Gastrocnemius medialis (tissue), 4 donors: ENCODE measurements around the gene NME3. TPM values are rescaled to one million over a fixed set of nuclear protein-coding genes. Genes with fewer than 3 reads are reported as not detected.
"Not testable (repeated sequence)": the region's sequence is repeated elsewhere in the genome, so short reads cannot be mapped to it uniquely, and the experiment has no call there.

Source experiments
- ATAC-seq, 2 donors: fragments of 150-250 bp; one replicate each; pipeline ENCODE4 v1.9.1; 2016
- DNase-seq, 2 donors: peaks; one replicate each; pipeline ENCODE4 v3.0.0-alpha.2; 2019
- H3K27ac ChIP-seq, 4 donors: fragments of 200-600 bp; sonication (generic); 1 replicate in 1 of 4; 2 replicates in 3 of 4; pipeline ENCODE4 v1.5.1; 2016 to 2018; ENCODE audit warnings: mild to moderate bottlenecking in 2 of 4, moderate library complexity in 1 of 4
- H3K27me3 ChIP-seq, 3 donors: fragments of 200-600 bp; sonication (generic) in 2 of 3; 1 replicate in 1 of 3; 2 replicates in 2 of 3; pipeline versions ENCODE4 v1.5.1 to v1.6.0; 2016 to 2019; ENCODE audit warnings: mild to moderate bottlenecking in 1 of 3, moderate library complexity in 1 of 3
- H3K36me3 ChIP-seq, 2 donors: fragments of 200-600 bp; sonication (generic) in 1 of 2; one replicate each; pipeline ENCODE4 v1.5.1; 2017 to 2018
- H3K4me1 ChIP-seq, 2 donors: fragments of 200-600 bp; sonication (generic) in 1 of 2; one replicate each; pipeline ENCODE4 v1.5.1; 2016 to 2017; ENCODE audit warnings: mild to moderate bottlenecking in 2 of 2
- H3K4me3 ChIP-seq, 4 donors: fragments of 200-600 bp; sonication (generic) in 3 of 4; 1 replicate in 1 of 4; 2 replicates in 3 of 4; pipeline ENCODE4 v1.5.1; 2016 to 2019; ENCODE audit warnings: mild to moderate bottlenecking in 2 of 4
- H3K9me3 ChIP-seq, 3 donors: fragments of 200-600 bp; sonication (generic) in 2 of 3; 1 replicate in 1 of 3; 2 replicates in 2 of 3; pipeline ENCODE4 v1.5.1; 2016 to 2019
- POLR2A ChIP-seq, 2 donors: fragments of 450-650 bp; IDR thresholded peaks; one replicate each; pipeline ENCODE4 v1.6.1; 2017; ENCODE audit warnings: antibody characterized with exemption in 2 of 2, mild to moderate bottlenecking in 2 of 2, moderate library complexity in 2 of 2
- in situ Hi-C, 4 donors: fragments of 200-750 bp; cut with MboI; loops; one replicate each; pipeline versions ENCODE4 v1.15.0 to v1.8.0; 2017; ENCODE audit warnings: low sequenced_read_pairs in 4 of 4
- intact Hi-C: fragments of 100-400 bp; cut with DNase I; formaldehyde crosslinking; loops from one replicate; pipeline ENCODE4 v1.15.1; 2023; ENCODE audit warnings: low total_unique reads
- total RNA-seq, 4 donors: library from RNA; depleted of rRNA; stranded (reverse); fragments of >200 nt; gene quantifications; one replicate each; pipeline versions ENCODE4 v1.1.0 to v1.2.3, GENCODE V29; 2016
- TF ChIP-seq, protein P1 (sequence below), 5 experiments: fragments of 450-650 bp in 3 of 5; fragments of 200-600 bp in 2 of 5; sonication (generic) in 2 of 5; IDR thresholded peaks in 4 of 5; conservative IDR thresholded peaks in 1 of 5; 1 replicate in 4 of 5; 2 replicates in 1 of 5; pipeline ENCODE4 v1.5.1; 2016 to 2019; ENCODE audit warnings: antibody characterized with exemption in 5 of 5, mild to moderate bottlenecking in 3 of 5, moderate library complexity in 3 of 5

Gene NME3
- total RNA-seq, 4 donors from 2014 or later, result 18.1 to 41.4 (median 34.2) TPM

DNA sequence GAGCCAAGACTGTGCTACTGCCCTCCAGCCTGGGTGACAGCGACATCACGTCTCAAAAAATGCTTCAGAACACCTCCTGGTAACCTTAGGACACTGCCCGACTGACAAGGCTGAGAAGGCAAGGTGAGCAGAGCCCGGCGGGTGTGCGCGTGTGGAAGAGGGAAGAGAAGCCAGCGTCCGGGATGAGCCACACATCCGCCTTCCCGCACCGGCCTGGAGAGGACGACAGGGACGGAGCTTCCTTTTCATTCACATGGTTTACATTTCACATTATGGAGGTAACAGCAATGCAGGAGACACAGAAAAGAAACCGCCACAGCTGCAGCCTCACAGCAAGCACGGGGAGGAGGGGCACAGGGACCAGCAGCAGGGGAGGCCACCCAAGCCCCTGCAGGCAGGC, 38.8 kb upstream of the NME3 start:
- no peak for DNase-seq
- H3K27me3 ChIP-seq, result no peaks in the 10 kb centered on the region
- H3K4me1 ChIP-seq, result no peaks in the 10 kb centered on the region
- no peak for ATAC-seq
- no peaks in the 10 kb centered on the region for H3K9me3 ChIP-seq
- TF ChIP-seq, protein P1, sequence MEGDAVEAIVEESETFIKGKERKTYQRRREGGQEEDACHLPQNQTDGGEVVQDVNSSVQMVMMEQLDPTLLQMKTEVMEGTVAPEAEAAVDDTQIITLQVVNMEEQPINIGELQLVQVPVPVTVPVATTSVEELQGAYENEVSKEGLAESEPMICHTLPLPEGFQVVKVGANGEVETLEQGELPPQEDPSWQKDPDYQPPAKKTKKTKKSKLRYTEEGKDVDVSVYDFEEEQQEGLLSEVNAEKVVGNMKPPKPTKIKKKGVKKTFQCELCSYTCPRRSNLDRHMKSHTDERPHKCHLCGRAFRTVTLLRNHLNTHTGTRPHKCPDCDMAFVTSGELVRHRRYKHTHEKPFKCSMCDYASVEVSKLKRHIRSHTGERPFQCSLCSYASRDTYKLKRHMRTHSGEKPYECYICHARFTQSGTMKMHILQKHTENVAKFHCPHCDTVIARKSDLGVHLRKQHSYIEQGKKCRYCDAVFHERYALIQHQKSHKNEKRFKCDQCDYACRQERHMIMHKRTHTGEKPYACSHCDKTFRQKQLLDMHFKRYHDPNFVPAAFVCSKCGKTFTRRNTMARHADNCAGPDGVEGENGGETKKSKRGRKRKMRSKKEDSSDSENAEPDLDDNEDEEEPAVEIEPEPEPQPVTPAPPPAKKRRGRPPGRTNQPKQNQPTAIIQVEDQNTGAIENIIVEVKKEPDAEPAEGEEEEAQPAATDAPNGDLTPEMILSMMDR (IDR thresholded peaks at IDR 0.05 in 4 of 5, conservative IDR thresholded peaks at IDR 0.05 in 1 of 5), result no peak
- no peak for TF ChIP-seq POLR2A (IDR thresholded peaks at IDR 0.05)
- intact Hi-C loops (no loop called here), in situ Hi-C loops (no loop called here)
- no peak overlapping the region for H3K4me3 ChIP-seq
- no peak overlapping the region for H3K27ac ChIP-seq
- peaks cover 0 to 26% of the 10 kb centered on the region in 2 donors for H3K36me3 ChIP-seq

DNA sequence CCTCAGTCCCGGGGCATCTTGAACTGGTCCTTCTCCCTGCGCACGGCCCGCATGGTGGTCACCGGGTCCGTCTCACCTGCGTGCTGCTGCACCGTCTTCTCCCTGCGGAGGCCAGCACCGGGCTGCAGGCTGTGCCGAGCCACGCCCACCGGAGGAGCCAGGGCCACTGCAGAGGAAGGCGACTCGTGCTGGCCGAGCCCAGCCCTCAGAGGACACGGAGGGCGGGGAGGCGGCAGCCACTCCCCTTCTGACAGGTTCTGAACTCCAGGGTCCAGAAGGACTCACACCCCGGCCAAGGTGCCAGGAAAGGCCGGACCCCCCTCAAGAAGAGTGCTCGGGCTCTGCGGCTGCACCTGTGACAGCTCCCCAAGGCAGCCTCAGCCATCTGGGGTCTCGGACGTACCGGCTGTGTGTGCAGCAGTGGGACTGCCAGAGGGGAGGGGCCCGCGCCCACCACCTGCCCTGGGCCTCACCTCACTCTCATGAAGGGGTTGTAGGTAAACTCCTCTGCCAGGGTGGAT, 38.0 kb upstream of the NME3 start:
- ATAC-seq, result no peak
- Histone ChIP-seq H3K27me3 (no peaks in the 10 kb centered on the region), H3K4me3 (no peak overlapping the region), H3K27ac (no peak overlapping the region), H3K36me3 (peaks cover 0 to 26% of the 10 kb centered on the region in 2 donors), H3K9me3 (no peaks in the 10 kb centered on the region), H3K4me1 (no peaks in the 10 kb centered on the region)
- TF ChIP-seq, protein P1 (IDR thresholded peaks at IDR 0.05 in 4 of 5, conservative IDR thresholded peaks at IDR 0.05 in 1 of 5), result no peak
- TF ChIP-seq POLR2A (IDR thresholded peaks at IDR 0.05), result no peak
- in situ Hi-C loops (no loop called here), intact Hi-C loops (no loop called here)
- no peak for DNase-seq

DNA sequence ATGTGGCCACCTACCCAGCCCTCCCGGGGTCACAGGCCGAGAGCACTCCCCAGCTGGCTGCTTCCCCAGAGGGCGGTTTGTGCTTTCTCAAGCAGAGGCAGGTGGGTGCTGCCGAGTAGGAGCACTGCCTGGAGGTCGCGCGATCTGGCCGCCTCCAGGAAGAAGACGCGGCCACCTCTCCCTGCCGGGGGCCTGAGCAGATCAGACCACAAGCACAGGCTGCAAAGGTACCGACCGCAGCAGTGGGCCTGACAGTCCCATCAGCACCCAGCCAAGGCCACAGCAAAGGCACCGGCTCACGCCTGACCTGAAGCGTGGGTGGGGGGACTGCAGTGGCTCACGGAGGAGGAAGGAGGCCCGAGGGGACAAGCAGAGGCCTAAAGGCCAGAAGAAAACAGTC, 37.3 kb upstream of the NME3 start:
- in situ Hi-C loops (no loop called here), intact Hi-C loops (no loop called here)
- no peaks in the 10 kb centered on the region for H3K27me3 ChIP-seq
- H3K36me3 ChIP-seq, result peaks cover 0 to 26% of the 10 kb centered on the region in 2 donors
- TF ChIP-seq, protein P1 (IDR thresholded peaks at IDR 0.05 in 4 of 5, conservative IDR thresholded peaks at IDR 0.05 in 1 of 5), result no peak
- no peak for TF ChIP-seq POLR2A (IDR thresholded peaks at IDR 0.05)
- H3K4me3 ChIP-seq, result no peak overlapping the region
- no peak overlapping the region for H3K27ac ChIP-seq
- no peaks in the 10 kb centered on the region for H3K4me1 ChIP-seq
- ATAC-seq (no peak), DNase-seq (no peak)
- H3K9me3 ChIP-seq, result no peaks in the 10 kb centered on the region

DNA sequence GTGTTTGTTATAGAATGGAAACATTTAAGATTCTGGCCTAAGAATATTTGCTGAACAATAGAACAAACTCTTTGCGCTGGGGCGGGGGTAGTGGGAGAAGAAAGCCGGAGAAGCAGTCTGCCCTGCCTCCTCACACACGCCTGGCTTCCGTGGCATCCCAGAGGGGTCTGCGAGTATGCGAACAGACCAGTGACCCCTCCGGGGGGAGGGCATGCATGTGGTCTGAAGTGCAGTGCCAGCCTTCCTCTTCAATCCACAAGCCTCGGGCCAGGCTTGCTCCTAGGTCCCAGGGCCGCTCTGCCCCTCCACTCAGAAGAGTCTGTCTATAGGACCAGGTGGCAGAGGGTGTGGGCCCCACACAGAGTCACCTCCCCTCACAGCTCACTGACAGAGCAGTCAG, 36.3 kb upstream of the NME3 start:
- no peak for TF ChIP-seq POLR2A (IDR thresholded peaks at IDR 0.05)
- TF ChIP-seq, protein P1 (IDR thresholded peaks at IDR 0.05 in 4 of 5, conservative IDR thresholded peaks at IDR 0.05 in 1 of 5), result no peak
- no peak for ATAC-seq
- intact Hi-C loops (no loop called here), in situ Hi-C loops (no loop called here)
- Histone ChIP-seq H3K9me3 (no peaks in the 10 kb centered on the region), H3K4me1 (no peaks in the 10 kb centered on the region), H3K36me3 (peaks cover 0 to 26% of the 10 kb centered on the region in 2 donors), H3K27ac (no peak overlapping the region), H3K27me3 (no peaks in the 10 kb centered on the region), H3K4me3 (no peak overlapping the region)
- DNase-seq, result no peak

DNA sequence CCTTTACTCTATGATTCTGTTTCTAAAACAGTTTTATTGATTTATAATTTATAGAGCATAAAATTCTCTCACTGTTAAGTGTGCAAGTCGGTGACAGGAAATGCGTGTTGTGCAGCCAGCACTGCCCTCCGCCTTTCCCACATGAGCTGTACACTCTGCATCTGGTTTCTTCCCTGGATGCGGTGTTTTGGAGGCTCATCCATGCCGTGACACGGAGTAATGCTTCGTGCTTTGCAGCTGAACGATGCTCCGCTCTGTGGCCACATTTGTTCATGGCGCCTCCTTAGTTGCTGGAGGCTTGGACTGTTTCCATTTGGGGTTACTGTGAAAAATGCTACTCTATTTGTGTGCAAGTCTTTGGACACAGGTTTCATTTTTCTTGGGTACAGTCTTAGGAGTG, 29.4 kb upstream of the NME3 start:
- H3K27me3 ChIP-seq, result no peaks in the 10 kb centered on the region
- DNase-seq (no peak), ATAC-seq (peak in 1 of 2 donors; percentile 21)
- no peaks in the 10 kb centered on the region for H3K4me1 ChIP-seq
- H3K4me3 ChIP-seq, result no peak overlapping the region
- TF ChIP-seq, protein P1 (IDR thresholded peaks at IDR 0.05 in 4 of 5, conservative IDR thresholded peaks at IDR 0.05 in 1 of 5), result no peak
- peaks cover 0 to 3% of the 10 kb centered on the region in 2 donors for H3K36me3 ChIP-seq
- H3K9me3 ChIP-seq, result no peaks in the 10 kb centered on the region
- intact Hi-C loops, result no loop called here
- in situ Hi-C loops, result no loop called here
- H3K27ac ChIP-seq, result no peak overlapping the region

DNA sequence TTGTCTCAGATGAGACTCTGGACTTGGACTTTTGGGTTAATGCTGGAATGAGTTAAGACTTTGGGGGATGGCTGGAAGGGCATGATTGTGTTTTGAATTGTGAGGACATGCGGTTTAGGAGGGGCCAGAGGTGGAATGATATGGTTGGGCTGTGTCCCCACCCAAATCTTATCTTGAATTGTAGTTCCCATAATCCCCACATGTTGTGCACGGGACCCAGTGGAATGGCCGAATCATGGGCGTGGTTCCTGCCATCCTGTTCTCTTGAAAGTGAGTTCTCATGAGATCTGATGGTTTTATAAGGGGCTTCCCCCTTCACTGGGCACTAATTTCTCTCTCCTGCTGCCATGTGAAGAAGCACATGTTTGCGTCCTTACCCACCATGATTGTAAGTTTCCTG, 27.9 kb upstream of the NME3 start:
- H3K4me1 ChIP-seq, H3K27ac ChIP-seq, in situ Hi-C loops, ATAC-seq, DNase-seq, H3K36me3 ChIP-seq, H3K4me3 ChIP-seq, intact Hi-C loops, H3K27me3 ChIP-seq, H3K9me3 ChIP-seq: not testable (repeated sequence)
